ENCODE measurements around the gene P2RX4.

Gene P2RX4

DNA sequence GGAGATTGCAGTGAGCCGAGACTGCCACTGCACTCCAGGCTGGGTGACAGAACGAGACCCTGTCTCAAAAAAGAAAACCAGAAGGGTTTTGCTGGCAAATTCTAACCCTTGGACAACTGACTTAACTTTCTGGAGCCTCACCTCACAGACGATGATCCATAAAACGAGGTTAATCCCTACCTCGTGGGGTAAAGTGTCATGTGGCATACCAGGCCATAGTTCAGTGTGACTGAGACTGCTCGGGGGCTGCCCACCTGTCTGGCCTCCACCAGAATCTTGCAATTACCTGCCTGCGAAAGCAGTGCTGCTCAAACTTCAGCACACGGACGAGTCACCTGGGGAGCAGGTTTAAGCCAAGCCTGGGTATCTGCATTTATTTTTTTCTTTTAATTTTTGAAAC lies 26.8 kb downstream of the P2RX4 start:
- Histone ChIP-seq H3K27ac (replicated peaks) (no peak overlapping the region), H3K4me3 (replicated peaks; ENCODE audit: insufficient read depth, low read length) (no peak overlapping the region), H3K27me3 (ENCODE audit: insufficient read depth, poor library complexity, severe bottlenecking) (no peaks in the 10 kb centered on the region)
- no peak for DNase-seq (ENCODE audit: low read depth in 1 of 2, low spot score in 1 of 2)
- TF ChIP-seq, protein P1, sequence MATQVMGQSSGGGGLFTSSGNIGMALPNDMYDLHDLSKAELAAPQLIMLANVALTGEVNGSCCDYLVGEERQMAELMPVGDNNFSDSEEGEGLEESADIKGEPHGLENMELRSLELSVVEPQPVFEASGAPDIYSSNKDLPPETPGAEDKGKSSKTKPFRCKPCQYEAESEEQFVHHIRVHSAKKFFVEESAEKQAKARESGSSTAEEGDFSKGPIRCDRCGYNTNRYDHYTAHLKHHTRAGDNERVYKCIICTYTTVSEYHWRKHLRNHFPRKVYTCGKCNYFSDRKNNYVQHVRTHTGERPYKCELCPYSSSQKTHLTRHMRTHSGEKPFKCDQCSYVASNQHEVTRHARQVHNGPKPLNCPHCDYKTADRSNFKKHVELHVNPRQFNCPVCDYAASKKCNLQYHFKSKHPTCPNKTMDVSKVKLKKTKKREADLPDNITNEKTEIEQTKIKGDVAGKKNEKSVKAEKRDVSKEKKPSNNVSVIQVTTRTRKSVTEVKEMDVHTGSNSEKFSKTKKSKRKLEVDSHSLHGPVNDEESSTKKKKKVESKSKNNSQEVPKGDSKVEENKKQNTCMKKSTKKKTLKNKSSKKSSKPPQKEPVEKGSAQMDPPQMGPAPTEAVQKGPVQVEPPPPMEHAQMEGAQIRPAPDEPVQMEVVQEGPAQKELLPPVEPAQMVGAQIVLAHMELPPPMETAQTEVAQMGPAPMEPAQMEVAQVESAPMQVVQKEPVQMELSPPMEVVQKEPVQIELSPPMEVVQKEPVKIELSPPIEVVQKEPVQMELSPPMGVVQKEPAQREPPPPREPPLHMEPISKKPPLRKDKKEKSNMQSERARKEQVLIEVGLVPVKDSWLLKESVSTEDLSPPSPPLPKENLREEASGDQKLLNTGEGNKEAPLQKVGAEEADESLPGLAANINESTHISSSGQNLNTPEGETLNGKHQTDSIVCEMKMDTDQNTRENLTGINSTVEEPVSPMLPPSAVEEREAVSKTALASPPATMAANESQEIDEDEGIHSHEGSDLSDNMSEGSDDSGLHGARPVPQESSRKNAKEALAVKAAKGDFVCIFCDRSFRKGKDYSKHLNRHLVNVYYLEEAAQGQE (IDR thresholded peaks at IDR 0.05; ENCODE audit: insufficient replicate concordance, low read depth) = no peak
- TF ChIP-seq POLR2AphosphoS5 (IDR thresholded peaks at IDR 0.05; ENCODE audit: low read depth) (no peak), SPI1 (IDR thresholded peaks at IDR 0.05; ENCODE audit: borderline replicate concordance, low read depth) (no peak), GABPA (IDR thresholded peaks at IDR 0.05; ENCODE audit: low read depth) (no peak)
- TF ChIP-seq, protein P2, sequence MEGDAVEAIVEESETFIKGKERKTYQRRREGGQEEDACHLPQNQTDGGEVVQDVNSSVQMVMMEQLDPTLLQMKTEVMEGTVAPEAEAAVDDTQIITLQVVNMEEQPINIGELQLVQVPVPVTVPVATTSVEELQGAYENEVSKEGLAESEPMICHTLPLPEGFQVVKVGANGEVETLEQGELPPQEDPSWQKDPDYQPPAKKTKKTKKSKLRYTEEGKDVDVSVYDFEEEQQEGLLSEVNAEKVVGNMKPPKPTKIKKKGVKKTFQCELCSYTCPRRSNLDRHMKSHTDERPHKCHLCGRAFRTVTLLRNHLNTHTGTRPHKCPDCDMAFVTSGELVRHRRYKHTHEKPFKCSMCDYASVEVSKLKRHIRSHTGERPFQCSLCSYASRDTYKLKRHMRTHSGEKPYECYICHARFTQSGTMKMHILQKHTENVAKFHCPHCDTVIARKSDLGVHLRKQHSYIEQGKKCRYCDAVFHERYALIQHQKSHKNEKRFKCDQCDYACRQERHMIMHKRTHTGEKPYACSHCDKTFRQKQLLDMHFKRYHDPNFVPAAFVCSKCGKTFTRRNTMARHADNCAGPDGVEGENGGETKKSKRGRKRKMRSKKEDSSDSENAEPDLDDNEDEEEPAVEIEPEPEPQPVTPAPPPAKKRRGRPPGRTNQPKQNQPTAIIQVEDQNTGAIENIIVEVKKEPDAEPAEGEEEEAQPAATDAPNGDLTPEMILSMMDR (IDR thresholded peaks at IDR 0.05; ENCODE audit: insufficient read depth, low read length) = no peak

DNA sequence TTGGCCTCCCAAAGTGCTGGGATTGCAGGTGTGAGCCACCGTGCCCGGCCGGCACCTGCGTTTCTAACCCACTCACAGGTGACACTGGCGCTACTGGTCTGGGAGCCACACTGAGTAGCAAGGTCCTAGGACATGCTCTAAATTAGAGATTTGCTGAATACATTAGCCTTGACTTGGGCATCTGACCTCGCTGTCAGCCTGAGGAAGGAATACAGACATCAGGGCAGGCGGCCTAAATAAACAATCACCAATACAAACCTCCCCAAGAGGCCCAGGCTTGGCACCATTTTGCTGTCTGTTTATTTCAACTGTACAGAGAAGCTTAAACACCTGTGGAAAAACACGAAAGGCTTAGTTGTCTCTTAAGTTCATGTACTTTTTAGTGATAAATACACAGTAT lies 27.5 kb downstream of the P2RX4 start:
- peak overlapping the region; percentile 95 for H3K27ac ChIP-seq (replicated peaks)
- no peak for DNase-seq (ENCODE audit: low read depth in 1 of 2, low spot score in 1 of 2)
- TF ChIP-seq, protein P1 (IDR thresholded peaks at IDR 0.05; ENCODE audit: insufficient replicate concordance, low read depth) = no peak
- TF ChIP-seq, protein P2 (IDR thresholded peaks at IDR 0.05; ENCODE audit: insufficient read depth, low read length) = no peak
- TF ChIP-seq POLR2AphosphoS5 (IDR thresholded peaks at IDR 0.05; ENCODE audit: low read depth) = 0 out of 2 replicates have a peak, but pooled peaks have one; percentile 27
- H3K27me3 ChIP-seq (ENCODE audit: insufficient read depth, poor library complexity, severe bottlenecking) = no peaks in the 10 kb centered on the region
- no peak overlapping the region for H3K4me3 ChIP-seq (replicated peaks; ENCODE audit: insufficient read depth, low read length)

DNA sequence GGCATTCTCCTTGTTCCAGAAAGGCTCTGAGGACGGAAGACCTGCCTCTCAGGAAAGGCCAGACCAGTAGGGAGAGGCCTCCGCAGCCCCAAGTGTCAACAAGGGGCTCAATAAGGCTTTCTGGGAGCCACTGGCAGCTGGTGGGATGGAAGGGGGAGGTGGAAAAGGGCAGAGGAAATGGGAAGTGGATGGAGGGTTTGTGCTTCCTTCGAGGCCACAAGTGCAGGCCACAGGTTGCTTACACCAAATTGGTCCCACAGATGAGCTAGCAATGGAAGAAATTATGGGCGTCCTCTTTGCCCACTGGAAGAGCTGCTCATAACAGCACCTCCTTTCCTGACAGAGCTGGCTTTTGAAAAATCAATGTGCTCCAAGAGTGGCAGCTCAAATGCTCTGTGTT lies 28.2 kb downstream of the P2RX4 start:
- TF ChIP-seq GABPA (IDR thresholded peaks at IDR 0.05; ENCODE audit: low read depth) (no peak), POLR2AphosphoS5 (IDR thresholded peaks at IDR 0.05; ENCODE audit: low read depth) (no peak), SPI1 (IDR thresholded peaks at IDR 0.05; ENCODE audit: borderline replicate concordance, low read depth) (no peak)
- TF ChIP-seq, protein P2 (IDR thresholded peaks at IDR 0.05; ENCODE audit: insufficient read depth, low read length) = no peak
- TF ChIP-seq, protein P1 (IDR thresholded peaks at IDR 0.05; ENCODE audit: insufficient replicate concordance, low read depth) = no peak
- H3K27me3 ChIP-seq (ENCODE audit: insufficient read depth, poor library complexity, severe bottlenecking) = no peaks in the 10 kb centered on the region
- DNase-seq (ENCODE audit: low read depth in 1 of 2, low spot score in 1 of 2) = no peak
- peak overlapping the region; percentile 95 for H3K27ac ChIP-seq (replicated peaks)
- H3K4me3 ChIP-seq (replicated peaks; ENCODE audit: insufficient read depth, low read length) = no peak overlapping the region
